PC-9 (cell line): Measurements from ENCODE around the gene MGLL. TPM values are rescaled to one million over a fixed set of nuclear protein-coding genes. Genes with fewer than 3 reads are reported as not detected.

Experiments
- BruUV-seq: library from RNA; stranded (reverse); fragments of 400-500 nt; replicated peaks from 2 replicates; lab custom pipeline; 2021; lab: Mats Ljungman, UMichigan
- CTCF ChIA-PET: fragments of 300-600 bp; sonication (Branson Sonifier 250); formaldehyde crosslinking; loops from one replicate; lab custom pipeline; 2022; ENCODE audit warnings: antibody characterized with exemption; lab: Charles Lee
- POLR2A ChIA-PET: fragments of 300-600 bp; sonication (Branson Sonifier 250); formaldehyde crosslinking; loops from one replicate; lab custom pipeline; 2022; ENCODE audit warnings: antibody characterized with exemption; ENCODE audit not compliant: unreplicated experiment; lab: Charles Lee
- DNase-seq, 2 experiments: peaks; one replicate each; pipeline versions ENCODE4 v3.0.0 to v3.0.0-alpha.2; 2015 to 2022; ENCODE audit warnings: mixed read lengths in 1 of 2
- H2AFZ ChIP-seq: fragments of 200-600 bp; sonication (generic); 2 replicates; pipeline ENCODE4 v1.8.1; 2017; ENCODE audit warnings: antibody characterized with exemption
- H3F3A ChIP-seq: fragments of 200-600 bp; sonication (generic); 2 replicates; pipeline ENCODE4 v1.8.1; 2017; ENCODE audit warnings: antibody characterized with exemption, mild to moderate bottlenecking, low read depth; ENCODE audit not compliant: insufficient read depth
- H3K27ac ChIP-seq: fragments of 200-600 bp; sonication (generic); 2 replicates; pipeline ENCODE4 v1.6.1; 2016; ENCODE audit warnings: mixed run types
- H3K27me3 ChIP-seq: fragments of 200-600 bp; sonication (generic); 2 replicates; pipeline ENCODE4 v1.6.1; 2016; ENCODE audit warnings: low read depth, mixed run types; ENCODE audit not compliant: insufficient read depth
- H3K36me3 ChIP-seq: fragments of 200-600 bp; sonication (generic); 2 replicates; pipeline ENCODE4 v1.6.1; 2016; ENCODE audit warnings: low read depth, mixed run types
- H3K4me1 ChIP-seq: fragments of 200-600 bp; sonication (generic); replicated peaks from 2 replicates; pipeline ENCODE4 v1.6.1; 2016; ENCODE audit warnings: mixed run types; ENCODE audit not compliant: insufficient read depth
- H3K4me2 ChIP-seq: fragments of 200-600 bp; sonication (generic); 2 replicates; pipeline ENCODE4 v1.6.1; 2017; ENCODE audit warnings: mixed run types
- H3K4me3 ChIP-seq: fragments of 200-600 bp; sonication (generic); 2 replicates; pipeline ENCODE4 v1.6.1; 2016; ENCODE audit warnings: mixed run types
- H3K79me2 ChIP-seq: fragments of 200-600 bp; sonication (generic); 2 replicates; pipeline ENCODE4 v1.6.1; 2017; ENCODE audit warnings: low read depth, mixed run types
- H3K9me2 ChIP-seq: fragments of 200-600 bp; sonication (generic); 2 replicates; pipeline ENCODE4 v1.8.1; 2017; ENCODE audit warnings: mild to moderate bottlenecking; ENCODE audit not compliant: insufficient read depth
- H3K9me3 ChIP-seq: fragments of 200-600 bp; sonication (generic); 2 replicates; pipeline ENCODE4 v1.8.1; 2016; ENCODE audit warnings: low read depth; ENCODE audit not compliant: insufficient read depth
- H4K20me1 ChIP-seq: fragments of 200-600 bp; sonication (generic); 2 replicates; pipeline ENCODE4 v1.8.1; 2017; ENCODE audit not compliant: insufficient read depth
- CTCF ChIP-seq: fragments of 200-600 bp; sonication (generic); conservative IDR thresholded peaks from 2 replicates; pipeline ENCODE4 v1.6.1; 2017; ENCODE audit warnings: mixed run types, antibody characterized with exemption, mild to moderate bottlenecking, moderate library complexity
- EZH2 ChIP-seq: fragments of 200-600 bp; sonication (generic); IDR thresholded peaks from 2 replicates; pipeline ENCODE4 v1.8.0; 2017; ENCODE audit warnings: antibody characterized with exemption, low read depth
- intact Hi-C: fragments of 100-400 bp; cut with micrococcal nuclease; formaldehyde crosslinking; loops from one replicate; pipeline ENCODE4 v1.10.0; 2022; ENCODE audit not compliant: unreplicated experiment
- total RNA-seq: library from RNA; stranded (reverse); gene quantifications from 2 replicates; pipeline ENCODE4 v1.2.3, GENCODE V29; 2021

MGLL gene
- total RNA-seq, 1 experiment from 2014 or later: 30.7 TPM

- Histone ChIP-seq H3K27ac (no peak overlapping the region), H3K4me1 (no peaks in the 10 kb centered on the region), H3K9me2 (no peaks in the 10 kb centered on the region), H3K36me3 (no peaks in the 10 kb centered on the region), H3K4me2 (no peak overlapping the region), H3K27me3 (no peaks in the 10 kb centered on the region), H3F3A (0 out of 2 replicates have a peak, but pooled peaks cover 6% of the 10 kb centered on the region), H3K4me3 (no peak overlapping the region), H2AFZ (no peak overlapping the region), H3K79me2 (no peaks in the 10 kb centered on the region), H4K20me1 (no peaks in the 10 kb centered on the region), H3K9me3 (no peaks in the 10 kb centered on the region)
- no TSS peak for BruUV-seq
- TF ChIP-seq CTCF: no peak
- TF ChIP-seq EZH2: no peak
- ChIA-PET POLR2A (no interaction called here), CTCF (no interaction called here)
- intact Hi-C loops: no loop called here
- DNase-seq: no peak
Observed at GRCh38 chr3:127729556-127730056, 92.7 kb downstream of the MGLL start.

- BruUV-seq: no TSS peak
- ChIA-PET POLR2A (interaction anchor here (0.6 kb wide), 1 partner anchor 22 kb away, joined by 3 read pairs; no protein-coding TSS in a partner anchor), CTCF (no interaction called here)
- H3K79me2 ChIP-seq: no peaks in the 10 kb centered on the region
- no peak for TF ChIP-seq EZH2
- TF ChIP-seq CTCF: no peak
- intact Hi-C loops: no loop called here
- no peak overlapping the region for H2AFZ ChIP-seq
- H3F3A ChIP-seq: 0 out of 2 replicates have a peak, but pooled peaks cover 6% of the 10 kb centered on the region
- no peaks in the 10 kb centered on the region for H3K36me3 ChIP-seq
- H3K4me3 ChIP-seq: no peak overlapping the region
- H4K20me1 ChIP-seq: no peaks in the 10 kb centered on the region
- no peaks in the 10 kb centered on the region for H3K9me2 ChIP-seq
- H3K4me2 ChIP-seq: no peak overlapping the region
- DNase-seq: no peak
- no peaks in the 10 kb centered on the region for H3K4me1 ChIP-seq
- no peaks in the 10 kb centered on the region for H3K9me3 ChIP-seq
- H3K27ac ChIP-seq: no peak overlapping the region
- no peaks in the 10 kb centered on the region for H3K27me3 ChIP-seq
Observed at GRCh38 chr3:127728417-127729015, 93.8 kb downstream of the MGLL start.

GRCh38 chr3:127726894-127727293 lies 95.4 kb downstream of the MGLL start:
- POLR2A ChIA-PET: no interaction called here
- no peak for DNase-seq

More at GRCh38 chr3:127726894-127727293, 95.4 kb downstream of the MGLL start:
- no peak overlapping the region for H2AFZ ChIP-seq
- H3K9me3 ChIP-seq: no peaks in the 10 kb centered on the region
- H3K36me3 ChIP-seq: no peaks in the 10 kb centered on the region
- no peaks in the 10 kb centered on the region for H3K9me2 ChIP-seq
- intact Hi-C loops: no loop called here
- H4K20me1 ChIP-seq: no peaks in the 10 kb centered on the region
- no peak overlapping the region for H3K27ac ChIP-seq
- H3K4me1 ChIP-seq: no peaks in the 10 kb centered on the region
- BruUV-seq: no TSS peak
- H3K27me3 ChIP-seq: no peaks in the 10 kb centered on the region
- TF ChIP-seq CTCF (no peak), EZH2 (no peak)
- H3F3A ChIP-seq: 0 out of 2 replicates have a peak, but pooled peaks cover 6% of the 10 kb centered on the region
- H3K79me2 ChIP-seq: no peaks in the 10 kb centered on the region
- no peak overlapping the region for H3K4me3 ChIP-seq
- CTCF ChIA-PET: interaction anchor here (0.6 kb wide), 1 partner anchor 9 kb away, joined by 5 read pairs; no protein-coding TSS in a partner anchor
- H3K4me2 ChIP-seq: no peak overlapping the region
